ENCODE measurements around the gene LRP1. TPM values are rescaled to one million over a fixed set of nuclear protein-coding genes. Genes with fewer than 3 reads are reported as not detected.

The LRP1 gene
- total and polyA plus RNA-seq, 2 of the 13 experiments (the other 11 are each of a cell fraction or from before 2014, with no cell fraction given), result 14.7 to 30.8 TPM

- TF ChIP-seq KLF6 (CRISPR knock-in tag; IDR thresholded peaks at IDR 0.05) (no peak), REXO4 (CRISPR knock-in tag; IDR thresholded peaks at IDR 0.05; ENCODE audit: borderline replicate concordance) (no peak), IRX3 (CRISPR knock-in tag; IDR thresholded peaks at IDR 0.05; ENCODE audit: borderline replicate concordance, low read depth) (no peak), ZNF451 (CRISPR knock-in tag; IDR thresholded peaks at IDR 0.05) (no peak), REST (IDR thresholded peaks at IDR 0.05; ENCODE audit: borderline replicate concordance in 1 of 2, low read depth in 1 of 2, low read length in 2 of 2) (no peak), ZNF589 (CRISPR knock-in tag; conservative IDR thresholded peaks at IDR 0.05) (no peak), HMG20A (CRISPR knock-in tag; IDR thresholded peaks at IDR 0.05; ENCODE audit: borderline replicate concordance) (peak; percentile 50; the same call in 1 of the 2 replicates), RXRA (CRISPR knock-in tag; IDR thresholded peaks at IDR 0.05) (no peak; the same call in 1 of the 2 replicates), GPBP1L1 (CRISPR knock-in tag; IDR thresholded peaks at IDR 0.05) (no peak), TBX3 (IDR thresholded peaks at IDR 0.05; ENCODE audit: borderline replicate concordance) (peak; percentile 56; the same call in 1 of the 2 replicates), GLI4 (CRISPR knock-in tag; IDR thresholded peaks at IDR 0.05; ENCODE audit: borderline replicate concordance) (no peak), ZMYM3 (CRISPR knock-in tag; IDR thresholded peaks at IDR 0.05) (no peak), PHF21A (CRISPR knock-in tag; IDR thresholded peaks at IDR 0.05) (no peak; the same call in 1 of the 2 replicates), MIXL1 (CRISPR knock-in tag; IDR thresholded peaks at IDR 0.05) (no peak), KDM4B (CRISPR knock-in tag; IDR thresholded peaks at IDR 0.05) (no peak), SNAPC5 (CRISPR knock-in tag; IDR thresholded peaks at IDR 0.05; ENCODE audit: borderline replicate concordance) (no peak), NR2C2 (CRISPR knock-in tag; IDR thresholded peaks at IDR 0.05; ENCODE audit: borderline replicate concordance) (peak; percentile 12; the same call in 1 of the 2 replicates), ZFP91 (CRISPR knock-in tag; IDR thresholded peaks at IDR 0.05; ENCODE audit: borderline replicate concordance) (no peak), RXRB (CRISPR knock-in tag; IDR thresholded peaks at IDR 0.05; ENCODE audit: borderline replicate concordance) (peak; percentile 52), ZNF569 (CRISPR knock-in tag; IDR thresholded peaks at IDR 0.05; ENCODE audit: borderline replicate concordance) (no peak), ETV6 (CRISPR knock-in tag; conservative IDR thresholded peaks at IDR 0.05) (no peak), KAT8 (CRISPR knock-in tag; IDR thresholded peaks at IDR 0.05) (peak; percentile 26; the same call in 1 of the 2 replicates), THYN1 (CRISPR knock-in tag; IDR thresholded peaks at IDR 0.05; ENCODE audit: borderline replicate concordance, low read depth) (no peak), ZMYM2 (CRISPR knock-in tag; IDR thresholded peaks at IDR 0.05) (no peak), ZBTB7B (CRISPR knock-in tag; IDR thresholded peaks at IDR 0.05) (no peak)
Measured at GRCh38 chr12:57154804-57155434, 26.6 kb downstream of the LRP1 start (continued).

Data from HepG2 (cell line).